Fibroblast of the aortic adventitia (primary cell): Measurements from ENCODE around the gene LYPD3. TPM values are rescaled to one million over a fixed set of nuclear protein-coding genes. Genes with fewer than 3 reads are reported as not detected.
A peak's percentile ranks its signal among the peaks of the same experiment; 100 is the strongest.
"Not testable (repeated sequence)": the region's sequence is repeated elsewhere in the genome, so short reads cannot be mapped to it uniquely, and the experiment has no call there.

ENCODE experiments used
- DNase-seq: peaks from one replicate; pipeline ENCODE4 v3.0.0-alpha.2; 2010; ENCODE audit warnings: low read depth
- H3K4me3 ChIP-seq: 2 replicates; pipeline ENCODE4 v1.5.1; 2011; ENCODE audit warnings: low read depth, mild to moderate bottlenecking, control low read depth, low read length, moderate library complexity
- CTCF ChIP-seq: IDR thresholded peaks from 2 replicates; pipeline ENCODE4 v1.5.1; 2011; ENCODE audit warnings: mild to moderate bottlenecking, low read length, control low read depth, inconsistent platforms; ENCODE audit not compliant: insufficient read depth
- total RNA-seq: library from RNA; depleted of rRNA; stranded (reverse); fragments of >200 nt; gene quantifications from 2 replicates; pipeline ENCODE4 v1.2.3, GENCODE V29; 2012; ENCODE audit warnings: low replicate concordance

The LYPD3 gene
- total RNA-seq, 1 donor, result 0.36 TPM

- no peak for TF ChIP-seq CTCF
- no peak overlapping the region for H3K4me3 ChIP-seq
- no peak for DNase-seq
Measured at GRCh38 chr19:43445426-43445825, 20.0 kb downstream of the LYPD3 start.

- no peak for DNase-seq
- no peak for TF ChIP-seq CTCF
- no peak overlapping the region for H3K4me3 ChIP-seq
Measured at GRCh38 chr19:43444531-43445287, 20.7 kb downstream of the LYPD3 start.

GRCh38 chr19:43444091-43444490 lies 21.3 kb downstream of the LYPD3 start:
- DNase-seq, H3K4me3 ChIP-seq: not testable (repeated sequence)

GRCh38 chr19:43441716-43442115 lies 23.7 kb downstream of the LYPD3 start:
- TF ChIP-seq CTCF, result no peak
- no peak for DNase-seq

GRCh38 chr19:43439709-43440063 lies 25.7 kb downstream of the LYPD3 start:
- DNase-seq, result no peak
- H3K4me3 ChIP-seq, result no peak overlapping the region
- TF ChIP-seq CTCF, result no peak

More at GRCh38 chr19:43441716-43442115, 23.7 kb downstream of the LYPD3 start:
- no peak overlapping the region for H3K4me3 ChIP-seq

GRCh38 chr19:43439032-43439708 lies 26.2 kb downstream of the LYPD3 start:
- peak; percentile 80 for DNase-seq
- H3K4me3 ChIP-seq, result no peak overlapping the region
- TF ChIP-seq CTCF, result no peak

- no peak for TF ChIP-seq CTCF
- no peak overlapping the region for H3K4me3 ChIP-seq
- peak; percentile 97 for DNase-seq
Measured at GRCh38 chr19:43438291-43439031, 26.9 kb downstream of the LYPD3 start.
